ENCODE measurements around the gene WDR46.

DNA sequence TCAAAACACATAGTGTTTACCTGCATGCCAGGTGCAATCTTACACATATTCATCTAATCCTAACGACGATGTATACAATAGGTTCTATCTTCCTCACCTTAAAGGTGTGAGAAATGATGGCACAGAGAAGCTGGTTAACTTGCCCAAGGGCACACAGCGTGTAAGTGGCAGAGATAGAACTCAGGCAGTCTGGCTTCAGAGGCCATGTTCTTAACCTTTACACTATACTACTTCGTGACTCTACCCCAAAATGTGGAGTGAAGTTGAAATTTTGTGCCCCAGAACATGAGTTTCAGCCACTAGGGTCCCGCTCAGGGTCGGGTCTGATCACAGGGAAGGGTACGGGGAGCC is 17.9 kb downstream of the WDR46 start:
- TF ChIP-seq POLR2A (IDR thresholded peaks at IDR 0.05; ENCODE audit: low read depth) (no peak), EP300 (IDR thresholded peaks at IDR 0.05) (no peak)
- TF ChIP-seq, protein P1, sequence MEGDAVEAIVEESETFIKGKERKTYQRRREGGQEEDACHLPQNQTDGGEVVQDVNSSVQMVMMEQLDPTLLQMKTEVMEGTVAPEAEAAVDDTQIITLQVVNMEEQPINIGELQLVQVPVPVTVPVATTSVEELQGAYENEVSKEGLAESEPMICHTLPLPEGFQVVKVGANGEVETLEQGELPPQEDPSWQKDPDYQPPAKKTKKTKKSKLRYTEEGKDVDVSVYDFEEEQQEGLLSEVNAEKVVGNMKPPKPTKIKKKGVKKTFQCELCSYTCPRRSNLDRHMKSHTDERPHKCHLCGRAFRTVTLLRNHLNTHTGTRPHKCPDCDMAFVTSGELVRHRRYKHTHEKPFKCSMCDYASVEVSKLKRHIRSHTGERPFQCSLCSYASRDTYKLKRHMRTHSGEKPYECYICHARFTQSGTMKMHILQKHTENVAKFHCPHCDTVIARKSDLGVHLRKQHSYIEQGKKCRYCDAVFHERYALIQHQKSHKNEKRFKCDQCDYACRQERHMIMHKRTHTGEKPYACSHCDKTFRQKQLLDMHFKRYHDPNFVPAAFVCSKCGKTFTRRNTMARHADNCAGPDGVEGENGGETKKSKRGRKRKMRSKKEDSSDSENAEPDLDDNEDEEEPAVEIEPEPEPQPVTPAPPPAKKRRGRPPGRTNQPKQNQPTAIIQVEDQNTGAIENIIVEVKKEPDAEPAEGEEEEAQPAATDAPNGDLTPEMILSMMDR (IDR thresholded peaks at IDR 0.05): no peak
